ENCODE results near the gene ING5. TPM values are rescaled to one million over a fixed set of nuclear protein-coding genes. Genes with fewer than 3 reads are reported as not detected.

The ING5 gene
- total RNA-seq, 1 experiment from 2014 or later: 10.7 TPM

- no peak for DNase-seq (ENCODE audit: low read depth)
These were observed 4.7 kb downstream of the ING5 start for GRCh38 chr2:241706537-241706936.

- no peak for DNase-seq (ENCODE audit: low read depth)
These were observed 7.0 kb downstream of the ING5 start for GRCh38 chr2:241708879-241709278.

GRCh38 chr2:241719093-241719492 is 17.3 kb downstream of the ING5 start:
- no peak for DNase-seq (ENCODE audit: low read depth)

- DNase-seq (ENCODE audit: low read depth): no peak
These were observed 18.3 kb downstream of the ING5 start for GRCh38 chr2:241720099-241720498.

- DNase-seq (ENCODE audit: low read depth): no peak
These were observed 18.7 kb downstream of the ING5 start for GRCh38 chr2:241720560-241720959.

GRCh38 chr2:241721852-241722251 is 20.0 kb downstream of the ING5 start:
- no peak for DNase-seq (ENCODE audit: low read depth)

- no peak for DNase-seq (ENCODE audit: low read depth)
These were observed 21.1 kb downstream of the ING5 start for GRCh38 chr2:241722896-241723454.

- DNase-seq (ENCODE audit: low read depth): no peak
These were observed 22.6 kb downstream of the ING5 start for GRCh38 chr2:241724259-241724974.

- DNase-seq (ENCODE audit: low read depth): no peak
These were observed 23.4 kb downstream of the ING5 start for GRCh38 chr2:241724975-241725870.

GRCh38 chr2:241726459-241726858 is 24.6 kb downstream of the ING5 start:
- DNase-seq (ENCODE audit: low read depth): no peak

- DNase-seq (ENCODE audit: low read depth): no peak
These were observed 26.2 kb downstream of the ING5 start for GRCh38 chr2:241728000-241728399.

- DNase-seq (ENCODE audit: low read depth): no peak
These were observed 26.8 kb downstream of the ING5 start for GRCh38 chr2:241728627-241729026.

GRCh38 chr2:241729868-241730267 is 28.0 kb downstream of the ING5 start:
- no peak for DNase-seq (ENCODE audit: low read depth)

- no peak for DNase-seq (ENCODE audit: low read depth)
These were observed 28.9 kb downstream of the ING5 start for GRCh38 chr2:241730671-241731293.

GRCh38 chr2:241732513-241733186 is 30.8 kb downstream of the ING5 start:
- DNase-seq (ENCODE audit: low read depth): peak; percentile 66

GRCh38 chr2:241733391-241734207 is 31.8 kb downstream of the ING5 start:
- no peak for DNase-seq (ENCODE audit: low read depth)

- no peak for DNase-seq (ENCODE audit: low read depth)
These were observed 32.3 kb downstream of the ING5 start for GRCh38 chr2:241734208-241734466.

GRCh38 chr2:241734467-241735208 is 32.8 kb downstream of the ING5 start, which contains the start of gene D2HGDH:
Gene D2HGDH (plus strand): TSS chr2:241734630. CDS start chr2:241735225, 595 bp downstream.
- DNase-seq (ENCODE audit: low read depth): peak; percentile 80

- DNase-seq (ENCODE audit: low read depth): no peak
These were observed 34.3 kb downstream of the ING5 start for GRCh38 chr2:241736111-241736510.

GRCh38 chr2:241738040-241738686 is 36.3 kb downstream of the ING5 start:
- DNase-seq (ENCODE audit: low read depth): no peak

Data from RPMI7951 (cell line).